GM12865 (cell line): ENCODE data around the gene ACTR3.
"Not testable (repeated sequence)": the region's sequence is repeated elsewhere in the genome, so short reads cannot be mapped to it uniquely, and the experiment has no call there.

ENCODE experiments used
- DNase-seq: peaks from one replicate; pipeline ENCODE4 v3.0.0; 2010; ENCODE audit warnings: low read depth
- H3K4me3 ChIP-seq: 2 replicates; pipeline ENCODE4 v1.5.1; 2011; ENCODE audit warnings: mild to moderate bottlenecking, low read depth, low read length, control low read depth
- TF ChIP-seq, protein P1 (sequence below): IDR thresholded peaks from 2 replicates; pipeline ENCODE4 v1.5.1; 2011; ENCODE audit warnings: low read length, control low read depth, low read depth, inconsistent platforms; ENCODE audit not compliant: insufficient read depth; ENCODE audit errors: missing control alignments

ACTR3 gene

GRCh38 chr2:113889471-113890252, at the start of gene ACTR3:
TSS of gene ACTR3 (plus strand) at chr2:113890089. CDS start at chr2:113890280, 191 bp downstream.
- TF ChIP-seq, protein P1, sequence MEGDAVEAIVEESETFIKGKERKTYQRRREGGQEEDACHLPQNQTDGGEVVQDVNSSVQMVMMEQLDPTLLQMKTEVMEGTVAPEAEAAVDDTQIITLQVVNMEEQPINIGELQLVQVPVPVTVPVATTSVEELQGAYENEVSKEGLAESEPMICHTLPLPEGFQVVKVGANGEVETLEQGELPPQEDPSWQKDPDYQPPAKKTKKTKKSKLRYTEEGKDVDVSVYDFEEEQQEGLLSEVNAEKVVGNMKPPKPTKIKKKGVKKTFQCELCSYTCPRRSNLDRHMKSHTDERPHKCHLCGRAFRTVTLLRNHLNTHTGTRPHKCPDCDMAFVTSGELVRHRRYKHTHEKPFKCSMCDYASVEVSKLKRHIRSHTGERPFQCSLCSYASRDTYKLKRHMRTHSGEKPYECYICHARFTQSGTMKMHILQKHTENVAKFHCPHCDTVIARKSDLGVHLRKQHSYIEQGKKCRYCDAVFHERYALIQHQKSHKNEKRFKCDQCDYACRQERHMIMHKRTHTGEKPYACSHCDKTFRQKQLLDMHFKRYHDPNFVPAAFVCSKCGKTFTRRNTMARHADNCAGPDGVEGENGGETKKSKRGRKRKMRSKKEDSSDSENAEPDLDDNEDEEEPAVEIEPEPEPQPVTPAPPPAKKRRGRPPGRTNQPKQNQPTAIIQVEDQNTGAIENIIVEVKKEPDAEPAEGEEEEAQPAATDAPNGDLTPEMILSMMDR: no peak

GRCh38 chr2:113840518-113840917, 49.4 kb upstream of the ACTR3 start:
- DNase-seq: no peak
- TF ChIP-seq, protein P1: no peak
- no peak overlapping the region for H3K4me3 ChIP-seq

More at GRCh38 chr2:113889471-113890252, at the start of gene ACTR3:
- H3K4me3 ChIP-seq: peak within 1 kb of the TSS; percentile 98
- peak; percentile 99 for DNase-seq

GRCh38 chr2:113842919-113843736, 46.8 kb upstream of the ACTR3 start:
- H3K4me3 ChIP-seq: no peak overlapping the region
- TF ChIP-seq, protein P1: no peak
- no peak for DNase-seq

- DNase-seq: not testable (repeated sequence)
These were observed 46.2 kb upstream of the ACTR3 start for GRCh38 chr2:113843737-113844050.

GRCh38 chr2:113845261-113845660, 44.6 kb upstream of the ACTR3 start:
- no peak for DNase-seq
- TF ChIP-seq, protein P1: no peak
- H3K4me3 ChIP-seq: no peak overlapping the region

More at GRCh38 chr2:113843737-113844050, 46.2 kb upstream of the ACTR3 start:
- not testable (repeated sequence) for H3K4me3 ChIP-seq

DNA sequence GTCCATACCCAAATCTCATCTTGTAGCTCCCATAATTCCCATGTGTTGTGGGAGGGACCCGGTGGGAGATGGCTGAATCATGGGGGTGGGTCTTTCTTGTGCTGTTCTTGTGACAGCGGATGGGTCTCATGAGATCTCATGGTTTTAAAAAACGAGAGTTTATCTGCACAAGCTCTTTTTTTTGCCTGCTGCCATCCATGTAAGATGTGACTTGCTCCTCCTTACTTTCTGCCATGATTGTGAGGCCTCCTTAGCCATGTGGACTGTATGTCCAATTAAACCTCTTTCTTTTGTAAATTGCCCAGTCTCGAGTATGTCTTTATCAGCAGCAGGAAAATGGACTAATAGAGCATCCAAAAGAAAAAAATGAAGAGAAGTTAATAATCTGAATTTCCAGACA, 44.1 kb upstream of the ACTR3 start:
- H3K4me3 ChIP-seq, DNase-seq: not testable (repeated sequence)

DNA sequence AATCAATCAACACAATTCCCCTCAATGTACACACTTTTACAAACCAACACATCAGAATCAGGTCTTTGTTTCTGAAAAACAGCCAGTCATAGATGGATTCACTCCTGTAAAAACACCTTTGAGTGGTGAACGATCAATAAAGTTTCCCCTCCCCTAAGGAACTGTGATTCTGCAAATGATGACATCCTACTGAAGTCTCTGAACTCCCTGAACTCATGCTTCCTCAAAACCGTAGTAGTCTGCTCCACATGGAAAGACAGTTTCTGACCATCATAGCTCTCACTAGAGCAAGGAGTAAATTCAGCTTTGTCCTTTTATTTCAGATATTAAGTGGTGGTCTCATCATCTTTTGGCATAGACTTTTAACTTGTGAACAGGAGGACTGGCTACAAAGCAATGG, 43.5 kb upstream of the ACTR3 start:
- DNase-seq: no peak
- TF ChIP-seq, protein P1: no peak
- no peak overlapping the region for H3K4me3 ChIP-seq
